NCI-H510A treated with DMSO at 0.1 percent for 48 hours (cell line): ENCODE results near the gene IFT57.

ENCODE experiments used
- DNase-seq: peaks from one replicate; lab custom pipeline; 2025; lab: John Stamatoyannopoulos, UW

The IFT57 gene

DNA sequence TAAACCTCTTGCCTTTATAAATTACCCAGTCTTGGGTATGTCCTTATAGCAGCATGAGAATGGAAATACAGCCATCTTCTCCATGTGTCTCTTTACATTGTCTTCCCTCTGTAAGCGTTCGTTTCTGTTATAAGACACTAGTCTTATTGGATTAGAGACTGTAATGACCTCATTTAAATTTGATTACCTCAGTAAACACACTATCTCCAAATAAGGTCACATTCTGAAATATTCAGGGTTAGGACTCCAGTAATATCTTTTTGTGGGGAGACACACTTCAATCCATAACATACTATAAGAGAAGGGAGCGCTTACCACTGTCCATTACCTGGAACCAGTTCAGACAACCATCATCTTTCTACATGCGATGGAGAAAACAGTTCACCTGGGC is 97.1 kb downstream of the IFT57 start:
- no peak for DNase-seq

DNA sequence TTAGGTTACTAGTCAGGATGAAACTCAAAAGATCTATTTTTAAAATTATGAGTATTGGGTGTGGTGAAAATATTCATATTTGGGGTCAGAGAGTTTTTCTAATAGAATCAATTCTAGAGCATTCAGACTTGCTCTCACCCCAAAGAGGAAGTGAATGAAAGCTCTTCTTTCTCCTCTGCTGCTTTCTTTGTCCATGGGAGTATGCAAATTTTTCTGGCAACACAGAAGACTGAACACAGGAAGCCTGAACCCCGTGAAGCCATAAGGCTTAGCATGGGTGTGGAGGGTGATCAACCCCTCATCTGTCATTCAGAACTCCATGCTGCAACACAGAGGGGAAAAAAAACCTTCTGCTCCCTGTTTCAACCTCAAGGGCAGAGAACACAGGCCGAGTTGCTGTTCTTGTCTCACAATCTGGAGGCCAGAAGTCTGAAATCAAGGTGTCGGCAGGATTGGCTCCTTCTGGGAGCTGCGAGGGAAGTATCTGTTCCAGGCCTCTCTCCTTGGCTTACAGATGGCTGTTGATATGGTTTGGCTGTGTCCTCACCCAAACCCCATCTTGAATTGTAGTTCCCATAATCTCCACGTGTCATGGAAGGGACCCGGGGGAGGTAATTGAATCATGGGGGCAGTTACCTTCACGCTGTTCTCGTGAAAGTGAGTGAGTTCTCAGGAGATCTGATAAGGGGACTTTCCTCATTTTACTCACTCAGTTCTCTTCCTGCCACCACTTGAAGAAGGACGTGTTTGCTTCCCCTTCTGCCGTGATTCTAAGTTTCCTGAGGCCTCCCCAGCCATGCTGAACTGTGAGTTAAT is 97.7 kb downstream of the IFT57 start:
- DNase-seq, result no peak

DNA sequence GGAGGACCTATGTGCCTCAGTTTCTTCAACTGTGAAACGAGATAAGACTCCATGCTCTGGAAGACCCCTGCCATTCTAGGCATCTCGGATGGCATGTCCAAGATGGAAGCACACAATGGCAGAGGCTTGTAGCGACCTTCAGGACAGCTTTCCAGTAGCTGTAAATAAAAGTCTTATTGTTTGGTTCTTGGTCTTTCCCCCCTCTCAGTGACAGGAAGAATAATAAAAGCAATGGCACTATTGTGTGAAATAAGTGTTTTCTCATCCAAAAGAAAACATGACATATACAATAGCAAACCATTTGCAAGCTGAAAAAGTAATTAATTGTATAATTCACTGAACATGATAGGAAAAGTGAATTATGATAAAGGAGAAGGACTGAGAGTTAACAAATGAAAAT is 98.9 kb downstream of the IFT57 start:
- DNase-seq, result no peak

DNA sequence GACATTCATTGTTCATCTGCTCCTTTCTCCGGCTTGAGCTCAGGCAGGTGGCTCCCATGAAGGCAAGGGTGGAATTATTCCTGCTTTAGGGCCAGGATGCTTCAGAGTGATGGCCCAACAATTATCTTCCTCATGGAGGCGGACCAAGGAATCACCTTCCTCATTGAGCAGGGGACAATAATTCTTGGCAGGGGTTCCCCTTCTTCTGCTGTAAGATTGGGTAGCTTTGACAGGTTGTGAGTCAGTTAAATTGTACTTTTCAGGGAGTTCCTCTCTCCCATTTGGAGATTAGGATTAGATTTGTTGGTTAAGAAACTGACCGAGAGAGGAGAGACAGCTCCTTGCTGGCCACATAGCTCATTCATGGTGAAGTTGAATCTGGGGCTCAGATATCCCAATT is 99.9 kb downstream of the IFT57 start:
- DNase-seq, result no peak

DNA sequence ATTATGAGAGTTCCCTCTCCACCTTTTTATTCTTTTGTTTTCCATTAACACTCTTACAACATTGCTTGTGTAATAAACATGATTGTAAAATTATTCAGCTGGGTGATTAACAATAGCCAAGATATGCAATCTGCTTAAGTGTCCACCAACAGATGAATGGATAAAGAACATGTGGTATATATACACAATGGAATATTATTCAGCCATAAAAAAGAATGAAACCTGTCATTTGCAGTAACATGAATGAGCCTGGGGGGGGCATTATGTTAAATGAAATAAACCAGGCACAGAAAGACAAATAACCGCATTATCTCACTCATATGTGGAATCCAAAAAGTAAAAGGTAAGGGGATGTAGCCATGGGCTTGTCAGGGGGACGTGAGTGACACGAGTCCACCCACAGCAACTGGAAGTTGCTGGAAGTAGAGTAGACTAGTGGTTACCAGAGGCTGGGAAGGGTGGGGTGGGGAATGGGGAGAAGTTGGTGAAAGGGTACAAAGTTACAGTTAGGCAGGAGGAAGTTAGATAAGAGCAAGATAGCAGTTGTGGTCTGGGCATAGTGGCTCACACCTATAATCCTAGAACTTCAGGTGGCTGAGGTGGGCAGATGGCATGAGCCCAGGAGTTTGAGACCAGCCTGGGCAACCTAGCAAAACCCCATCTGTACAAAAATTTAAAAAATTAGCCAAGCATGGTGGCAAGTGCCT is 102.7 kb downstream of the IFT57 start:
- DNase-seq, result no peak

DNA sequence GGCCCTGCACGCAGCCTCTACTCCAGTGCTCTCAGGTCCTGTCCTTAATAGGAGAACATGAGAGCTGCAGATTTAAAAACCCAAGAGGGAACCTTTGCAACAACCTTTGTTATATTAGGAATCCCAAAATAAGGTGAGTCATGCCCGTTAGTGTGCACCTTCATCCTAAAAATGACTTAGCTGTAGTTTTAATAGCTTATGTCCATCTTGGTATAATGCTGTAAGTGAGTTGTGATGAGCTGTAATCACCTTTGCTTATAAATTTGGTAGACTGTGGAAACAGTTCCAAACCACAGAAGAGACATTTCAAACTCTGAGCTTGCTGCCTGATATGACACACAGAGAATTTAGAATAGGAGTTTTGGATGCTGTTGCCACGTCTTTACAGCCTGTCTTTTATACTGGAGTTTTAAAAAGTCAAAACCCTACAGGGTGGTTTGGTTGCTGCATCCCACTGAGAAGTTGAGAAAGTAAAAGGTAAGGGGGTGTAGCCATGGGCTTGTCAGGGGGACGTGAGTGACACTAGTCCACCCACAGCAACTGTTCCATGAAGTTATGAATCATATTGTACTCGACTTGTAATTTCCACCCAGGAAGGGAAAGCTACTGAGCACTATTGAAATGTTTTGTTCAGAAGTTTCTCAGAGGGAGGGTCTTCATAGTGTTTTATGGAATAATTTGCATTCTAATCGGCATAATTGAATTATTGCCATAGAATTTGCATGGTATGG is 104.0 kb downstream of the IFT57 start:
- no peak for DNase-seq

DNA sequence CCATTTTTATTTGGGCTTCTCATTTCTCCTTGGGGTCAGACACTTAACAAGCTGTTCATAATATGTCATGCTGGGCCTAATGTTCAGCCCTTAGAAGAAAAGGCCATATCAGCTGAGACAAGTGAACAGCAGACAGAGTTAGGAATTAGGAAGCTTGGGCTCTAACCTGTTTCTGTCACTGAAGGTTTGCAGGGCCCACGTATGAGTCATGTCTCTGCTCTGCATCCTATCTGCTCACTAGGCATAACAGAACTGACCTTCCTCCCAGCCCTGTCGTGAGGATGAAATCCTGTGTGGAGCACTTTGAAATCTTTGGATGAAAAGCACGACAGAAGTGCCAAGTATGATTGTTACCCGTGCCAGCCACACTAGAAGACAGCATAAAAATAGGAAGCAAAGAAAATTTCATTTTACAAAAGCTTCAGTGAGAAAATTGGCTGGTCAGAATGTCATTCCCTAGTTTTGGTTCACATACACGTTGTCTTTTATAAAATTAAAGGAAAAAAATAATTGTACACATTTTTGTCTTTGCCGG is 104.9 kb downstream of the IFT57 start:
- DNase-seq, result no peak

DNA sequence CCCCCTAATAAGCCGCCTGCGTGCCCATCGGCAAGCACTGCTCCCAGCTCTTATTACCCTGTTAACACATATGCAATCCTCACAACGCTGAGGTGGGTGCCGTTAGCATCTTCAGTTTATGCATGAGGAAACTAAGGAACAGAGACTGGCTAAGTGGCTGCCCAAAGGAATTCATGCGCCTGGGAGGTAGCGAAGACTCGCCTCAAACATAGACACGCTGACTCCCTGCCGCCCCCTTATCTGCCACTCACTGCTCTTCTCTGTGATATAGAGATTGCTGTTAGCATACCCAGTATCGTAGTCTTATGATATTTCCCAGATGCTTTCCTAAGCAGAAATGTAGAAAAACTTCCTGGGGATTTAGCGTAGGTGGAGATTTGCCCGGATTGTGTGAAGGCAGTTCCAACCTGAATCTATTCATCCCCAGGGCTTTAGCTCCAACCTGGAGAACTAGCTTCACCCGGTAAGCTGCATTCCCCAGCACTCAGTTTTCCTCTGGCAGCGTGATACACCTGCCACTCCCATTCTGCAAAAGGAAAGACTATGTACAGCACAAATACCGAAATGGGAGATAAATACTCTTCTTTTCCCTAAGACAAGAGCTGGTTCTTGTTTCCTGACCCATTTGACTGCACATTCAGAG is 107.7 kb downstream of the IFT57 start:
- no peak for DNase-seq

DNA sequence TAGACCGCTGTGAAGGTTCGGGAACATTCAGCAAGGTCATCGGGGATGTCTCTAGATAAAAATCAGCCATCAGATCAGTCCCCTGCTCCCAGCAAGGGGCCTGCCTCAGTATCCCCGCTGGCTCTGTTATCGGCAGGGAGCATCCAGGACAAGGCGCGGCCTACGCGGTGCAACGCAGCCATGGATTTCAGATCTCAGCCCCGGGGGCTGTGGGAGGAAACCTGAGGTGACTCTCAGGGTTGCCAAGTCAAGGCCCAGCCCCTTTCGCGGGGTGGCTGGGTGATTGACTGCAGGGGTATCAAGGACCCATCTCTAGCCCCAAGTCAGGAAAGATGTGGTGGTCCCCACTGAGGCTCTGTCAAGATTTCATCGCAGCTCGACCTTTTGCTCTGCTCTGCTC is 108.2 kb downstream of the IFT57 start:
- DNase-seq, result no peak

DNA sequence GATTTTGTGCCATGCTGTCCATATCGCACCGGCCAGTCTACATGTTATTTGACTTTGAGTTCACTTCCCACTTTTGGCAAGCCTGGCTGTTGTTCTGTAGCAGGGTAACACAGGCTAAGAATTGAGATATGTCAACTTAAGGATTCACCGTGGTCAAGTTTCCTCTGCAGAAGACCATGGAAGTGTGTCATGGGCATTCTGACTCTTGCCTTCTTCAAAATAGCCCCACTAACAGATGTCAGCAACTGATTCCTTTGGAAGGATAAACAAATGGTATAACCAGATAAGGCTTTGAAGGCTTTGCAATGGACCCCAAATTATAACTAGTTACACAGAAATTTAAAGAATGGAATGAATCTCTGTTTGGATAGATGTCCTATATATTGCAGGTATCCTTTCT is 111.3 kb downstream of the IFT57 start:
- DNase-seq, result no peak
